Tibial nerve (tissue), 4 donors: ENCODE results near the gene RPN2. TPM values are rescaled to one million over a fixed set of nuclear protein-coding genes. Genes with fewer than 3 reads are reported as not detected.

Experiments used
- DNase-seq, 2 donors: peaks; one replicate each; pipeline ENCODE4 v3.0.0-alpha.2; 2019; ENCODE audit warnings: low spot score in 2 of 2
- H3K27ac ChIP-seq, 4 donors: fragments of 200-600 bp; sonication (generic) in 3 of 4; one replicate each; pipeline ENCODE4 v1.5.1; 2017 to 2019; ENCODE audit warnings: mild to moderate bottlenecking in 1 of 4
- H3K27me3 ChIP-seq, 2 donors: fragments of 200-600 bp; sonication (generic) in 1 of 2; one replicate each; pipeline versions ENCODE4 v1.5.1 to v1.6.0; 2017 to 2019
- H3K36me3 ChIP-seq, 3 donors: fragments of 200-600 bp; sonication (generic); one replicate each; pipeline ENCODE4 v1.5.1; 2018 to 2019
- H3K4me1 ChIP-seq, 4 donors: fragments of 200-600 bp; sonication (generic) in 3 of 4; one replicate each; pipeline ENCODE4 v1.5.1; 2017 to 2019
- H3K4me3 ChIP-seq, 4 donors: fragments of 200-600 bp; sonication (generic) in 3 of 4; one replicate each; pipeline ENCODE4 v1.5.1; 2017 to 2019; ENCODE audit warnings: mild to moderate bottlenecking in 1 of 4, moderate library complexity in 1 of 4
- H3K9me3 ChIP-seq, 4 donors: fragments of 200-600 bp; sonication (generic) in 3 of 4; one replicate each; pipeline ENCODE4 v1.5.1; 2017 to 2019
- EP300 ChIP-seq, 2 donors: sonication (generic); formaldehyde crosslinking; IDR thresholded peaks; one replicate each; pipeline ENCODE4 v1.6.1; 2017; ENCODE audit warnings: antibody characterized with exemption in 2 of 2, mild to moderate bottlenecking in 1 of 2
- POLR2A ChIP-seq, 2 donors: fragments of 450-650 bp; IDR thresholded peaks; one replicate each; pipeline ENCODE4 v1.6.1; 2017; ENCODE audit warnings: antibody characterized with exemption in 2 of 2, mild to moderate bottlenecking in 2 of 2, moderate library complexity in 2 of 2
- WGBS, 2 donors: methylation state at CpG; one replicate each; pipeline ENCODE4 v1.1.5; 2018; 5-methylcytosine and 5-hydroxymethylcytosine counted together
- total RNA-seq, 4 donors: library from RNA; depleted of rRNA; stranded (reverse); fragments of >200 nt; gene quantifications; one replicate each; pipeline ENCODE4 v1.1.0, GENCODE V29; 2016
- TF ChIP-seq, protein P1 (sequence below), 5 experiments: fragments of 200-600 bp in 3 of 5; fragments of 450-650 bp in 2 of 5; sonication (generic) in 3 of 5; IDR thresholded peaks; one replicate each; pipeline ENCODE4 v1.5.1; 2016 to 2019; ENCODE audit warnings: antibody characterized with exemption in 5 of 5, mild to moderate bottlenecking in 3 of 5, moderate library complexity in 2 of 5

Gene RPN2
- total RNA-seq, 4 donors from 2014 or later: 87.7 to 124 (median 101) TPM

DNA sequence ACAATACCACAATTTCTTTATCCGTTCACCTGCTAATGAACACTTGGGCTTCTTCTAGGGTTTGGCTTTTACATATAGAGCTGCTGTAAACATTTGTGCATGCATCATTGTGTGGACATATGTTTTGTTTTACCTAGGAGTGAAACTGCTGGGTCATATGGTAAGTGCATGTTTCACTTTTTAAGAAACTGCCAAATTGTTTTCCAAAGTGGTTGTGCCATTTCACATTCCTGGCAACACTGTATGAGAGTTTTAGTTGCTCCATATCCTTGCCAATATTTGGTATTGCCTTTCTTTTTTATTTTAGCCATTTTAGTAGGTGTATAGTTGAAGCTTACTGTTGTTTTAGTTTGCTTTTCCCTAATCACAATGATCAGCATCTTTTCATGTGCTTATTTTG is 14.1 kb upstream of the RPN2 start:
- Histone ChIP-seq H3K9me3 (no peaks in the 10 kb centered on the region), H3K27me3 (no peaks in the 10 kb centered on the region), H3K4me3 (no peak overlapping the region), H3K36me3 (peaks cover 0 to 18% (median 0%) of the 10 kb centered on the region in 3 donors), H3K27ac (no peak overlapping the region), H3K4me1 (no peaks in the 10 kb centered on the region)
- TF ChIP-seq POLR2A (IDR thresholded peaks at IDR 0.05) (no peak), EP300 (IDR thresholded peaks at IDR 0.05) (no peak)
- TF ChIP-seq, protein P1, sequence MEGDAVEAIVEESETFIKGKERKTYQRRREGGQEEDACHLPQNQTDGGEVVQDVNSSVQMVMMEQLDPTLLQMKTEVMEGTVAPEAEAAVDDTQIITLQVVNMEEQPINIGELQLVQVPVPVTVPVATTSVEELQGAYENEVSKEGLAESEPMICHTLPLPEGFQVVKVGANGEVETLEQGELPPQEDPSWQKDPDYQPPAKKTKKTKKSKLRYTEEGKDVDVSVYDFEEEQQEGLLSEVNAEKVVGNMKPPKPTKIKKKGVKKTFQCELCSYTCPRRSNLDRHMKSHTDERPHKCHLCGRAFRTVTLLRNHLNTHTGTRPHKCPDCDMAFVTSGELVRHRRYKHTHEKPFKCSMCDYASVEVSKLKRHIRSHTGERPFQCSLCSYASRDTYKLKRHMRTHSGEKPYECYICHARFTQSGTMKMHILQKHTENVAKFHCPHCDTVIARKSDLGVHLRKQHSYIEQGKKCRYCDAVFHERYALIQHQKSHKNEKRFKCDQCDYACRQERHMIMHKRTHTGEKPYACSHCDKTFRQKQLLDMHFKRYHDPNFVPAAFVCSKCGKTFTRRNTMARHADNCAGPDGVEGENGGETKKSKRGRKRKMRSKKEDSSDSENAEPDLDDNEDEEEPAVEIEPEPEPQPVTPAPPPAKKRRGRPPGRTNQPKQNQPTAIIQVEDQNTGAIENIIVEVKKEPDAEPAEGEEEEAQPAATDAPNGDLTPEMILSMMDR (IDR thresholded peaks at IDR 0.05): no peak
- DNase-seq: no peak
- 97 to 100% methylated on average over 1 of the region's 1 CpG for WGBS, 2 donors

DNA sequence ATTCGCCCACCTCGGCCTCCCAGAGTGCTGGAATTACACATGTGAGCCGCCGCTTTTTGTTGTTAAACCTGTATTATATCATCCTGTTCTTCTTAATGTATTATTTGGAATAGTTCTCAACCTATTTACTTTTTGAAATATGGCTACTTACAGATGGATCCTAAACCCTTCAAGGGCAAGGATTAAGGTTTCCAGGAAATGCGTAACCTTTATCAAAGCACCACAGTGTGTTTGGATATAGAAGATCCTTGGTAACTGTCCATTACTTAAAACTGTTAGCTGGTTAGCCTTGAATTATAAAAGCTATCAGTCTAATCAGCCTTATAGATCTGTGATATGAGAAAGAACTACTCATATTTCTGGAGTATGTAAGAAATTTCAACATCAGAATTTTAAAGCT is 12.3 kb upstream of the RPN2 start:
- H3K9me3 ChIP-seq: no peaks in the 10 kb centered on the region
- H3K27ac ChIP-seq: no peak overlapping the region
- DNase-seq: no peak
- peaks cover 0 to 18% (median 0%) of the 10 kb centered on the region in 3 donors for H3K36me3 ChIP-seq
- no peaks in the 10 kb centered on the region for H3K4me1 ChIP-seq
- TF ChIP-seq, protein P1 (IDR thresholded peaks at IDR 0.05): no peak
- TF ChIP-seq POLR2A (IDR thresholded peaks at IDR 0.05) (no peak), EP300 (IDR thresholded peaks at IDR 0.05) (no peak)
- H3K4me3 ChIP-seq: no peak overlapping the region
- 95 to 97% methylated on average over 5 of the region's 5 CpGs for WGBS, 2 donors
- H3K27me3 ChIP-seq: no peaks in the 10 kb centered on the region

DNA sequence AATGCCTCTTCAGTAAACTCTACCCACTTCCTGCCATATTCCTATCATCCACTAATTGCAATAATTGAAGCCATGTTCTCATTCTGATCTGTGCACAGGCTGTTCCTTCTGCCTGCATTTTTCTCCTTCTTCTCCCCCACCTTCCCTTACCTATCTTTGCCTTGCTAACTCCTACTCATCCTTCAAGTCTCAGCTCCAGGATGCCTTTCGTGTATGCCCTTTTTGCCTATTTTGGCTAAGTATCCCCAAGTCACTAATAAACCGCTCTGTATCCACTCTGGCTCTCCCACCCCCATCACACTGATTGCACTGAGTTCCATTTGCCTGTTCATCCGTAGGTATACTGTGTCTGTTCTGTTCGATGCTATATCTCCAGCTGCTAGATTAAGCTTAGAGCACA is 6.3 kb upstream of the RPN2 start:
- no peak overlapping the region for H3K4me3 ChIP-seq
- H3K36me3 ChIP-seq: peaks cover 0 to 3% (median 0%) of the 10 kb centered on the region in 3 donors
- no peak overlapping the region for H3K27ac ChIP-seq
- H3K4me1 ChIP-seq: peaks cover 0 to 10% (median 4%) of the 10 kb centered on the region in 4 donors
- no peak for DNase-seq
- WGBS, 2 donors: 94 to 95% methylated on average over 4 of the region's 4 CpGs
- no peaks in the 10 kb centered on the region for H3K27me3 ChIP-seq
- H3K9me3 ChIP-seq: no peaks in the 10 kb centered on the region
- TF ChIP-seq POLR2A (IDR thresholded peaks at IDR 0.05) (no peak), EP300 (IDR thresholded peaks at IDR 0.05) (no peak)
- TF ChIP-seq, protein P1 (IDR thresholded peaks at IDR 0.05): no peak

DNA sequence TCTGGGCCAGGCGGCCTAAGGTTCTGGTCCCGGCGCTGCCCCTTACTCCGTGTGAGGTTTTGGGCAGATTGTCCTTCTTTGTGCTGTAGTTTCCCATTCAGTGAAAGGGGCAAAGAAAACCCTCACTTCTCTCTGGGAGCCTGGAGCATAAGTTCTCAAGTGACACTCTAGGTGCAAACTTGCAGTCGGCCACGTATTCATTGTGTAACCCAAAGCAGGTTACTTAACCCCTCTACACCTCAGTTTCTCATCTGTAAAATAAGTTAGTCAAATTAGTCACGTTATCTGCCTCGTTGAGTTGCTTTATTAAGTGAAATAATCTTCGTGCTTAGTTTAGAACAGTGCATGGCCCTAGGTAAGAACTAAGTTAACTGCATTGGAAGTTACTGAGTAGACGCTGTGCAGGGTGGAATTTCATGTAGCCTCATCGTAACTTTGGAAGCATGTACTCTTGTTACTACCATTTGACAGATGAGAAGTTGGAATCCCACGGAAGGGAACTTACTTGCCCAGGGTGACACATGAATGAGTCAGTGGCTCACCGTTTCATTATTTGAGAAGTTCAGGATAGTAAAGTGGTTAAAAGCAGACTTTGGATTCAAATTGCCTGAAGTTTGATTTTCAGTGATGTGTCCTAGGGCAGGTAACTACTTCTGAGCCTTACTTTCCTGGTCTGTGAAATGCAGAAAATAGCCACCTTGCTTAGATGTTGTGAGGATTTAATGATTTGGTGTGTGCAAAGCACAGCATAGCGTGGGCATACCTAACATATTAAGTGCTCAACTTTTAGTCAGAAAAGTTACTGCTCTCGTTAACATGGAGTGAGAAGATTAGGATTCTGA is 774 bp downstream of the RPN2 start:
- Histone ChIP-seq H3K9me3 (no peaks in the 10 kb centered on the region), H3K27ac (peak overlapping the region in 3 of 4 donors; percentile 90 to 99 (median 98)), H3K4me3 (peak overlapping the region; percentile 75 to 98 (median 89)), H3K36me3 (peaks cover 0 to 22% (median 0%) of the 10 kb centered on the region in 3 donors), H3K27me3 (no peaks in the 10 kb centered on the region), H3K4me1 (peaks cover 0 to 61% (median 17%) of the 10 kb centered on the region in 4 donors)
- WGBS, 2 donors: 10 to 12% methylated on average over 11 to 15 of the region's 15 CpGs
- no peak for DNase-seq
- no peak for TF ChIP-seq EP300 (IDR thresholded peaks at IDR 0.05)
- TF ChIP-seq, protein P1 (IDR thresholded peaks at IDR 0.05): no peak
- TF ChIP-seq POLR2A (IDR thresholded peaks at IDR 0.05): no peak

DNA sequence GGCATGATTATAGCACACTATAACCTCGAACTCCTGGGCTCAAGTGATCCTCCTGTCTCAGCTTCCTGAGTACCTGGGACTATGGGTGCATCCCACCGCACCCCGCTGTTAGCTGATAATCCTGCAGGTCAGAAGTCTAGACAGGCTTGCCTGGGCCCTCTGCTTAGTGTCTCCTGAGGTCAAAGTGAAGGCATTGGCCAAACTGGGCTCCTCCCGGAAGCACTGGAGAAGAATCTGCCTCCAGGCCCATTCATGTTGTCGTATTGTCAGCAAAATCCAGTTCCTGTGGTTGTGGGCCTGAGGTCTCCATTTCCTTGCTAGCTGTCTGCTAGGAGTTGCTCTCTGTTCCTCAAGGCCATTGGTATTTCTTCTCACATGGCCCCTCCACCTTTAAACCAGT is 6.6 kb downstream of the RPN2 start:
- peaks cover 0 to 54% (median 9%) of the 10 kb centered on the region in 4 donors for H3K4me1 ChIP-seq
- no peaks in the 10 kb centered on the region for H3K27me3 ChIP-seq
- 78 to 89% methylated on average over 5 of the region's 5 CpGs for WGBS, 2 donors
- no peak for DNase-seq
- H3K27ac ChIP-seq: no peak overlapping the region
- H3K4me3 ChIP-seq: no peak overlapping the region
- H3K9me3 ChIP-seq: no peaks in the 10 kb centered on the region
- peaks cover 0 to 58% (median 0%) of the 10 kb centered on the region in 3 donors for H3K36me3 ChIP-seq
- TF ChIP-seq, protein P1 (IDR thresholded peaks at IDR 0.05): no peak
- TF ChIP-seq POLR2A (IDR thresholded peaks at IDR 0.05) (no peak), EP300 (IDR thresholded peaks at IDR 0.05) (no peak)
